ENCODE results near the gene PCMTD2.
"Not testable (repeated sequence)": the region's sequence is repeated elsewhere in the genome, so short reads cannot be mapped to it uniquely, and the experiment has no call there.

Gene PCMTD2

DNA sequence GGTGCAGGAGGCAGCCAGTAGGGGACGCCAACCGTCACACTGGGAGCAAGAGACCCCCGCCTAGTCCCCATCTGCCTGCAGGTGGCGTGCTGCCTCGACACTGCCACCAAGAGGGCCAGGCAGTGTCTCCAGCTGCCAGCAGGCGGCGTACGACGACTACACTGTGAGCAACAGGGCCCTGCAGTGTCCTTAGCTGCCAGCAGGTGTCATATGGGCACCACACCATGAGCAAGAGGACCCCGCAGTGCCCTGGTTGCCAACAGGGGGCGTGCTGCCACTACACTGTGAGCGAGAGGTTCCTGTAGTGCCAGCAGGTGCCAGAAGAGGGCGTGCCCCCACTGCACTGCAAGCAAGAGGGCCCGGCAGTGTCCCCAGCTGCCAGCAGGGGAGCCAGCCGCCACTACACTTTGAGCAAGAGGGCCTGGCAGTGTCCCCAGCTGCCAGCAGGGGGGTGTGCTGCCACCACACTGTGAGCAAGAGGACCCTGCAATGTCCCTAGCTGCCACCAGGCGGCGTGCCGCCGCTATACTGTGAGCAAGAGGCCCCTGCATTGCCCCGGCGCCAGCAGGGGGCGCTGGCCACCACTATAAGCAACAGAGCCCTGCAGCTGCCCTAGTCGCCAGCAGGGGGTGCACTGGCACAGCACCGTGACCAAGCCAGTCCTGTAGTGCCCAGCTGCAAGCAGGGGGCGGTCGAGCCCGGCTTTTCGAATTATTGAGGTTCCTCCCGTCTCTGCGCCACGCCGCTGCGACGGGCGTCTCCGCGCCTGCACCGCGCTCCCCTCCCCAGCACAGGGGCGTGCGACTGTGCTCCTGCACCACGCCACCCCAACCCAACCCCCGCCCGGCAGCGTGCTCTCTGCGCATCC, 30.3 kb downstream of the PCMTD2 start:
- TF ChIP-seq, protein P1, sequence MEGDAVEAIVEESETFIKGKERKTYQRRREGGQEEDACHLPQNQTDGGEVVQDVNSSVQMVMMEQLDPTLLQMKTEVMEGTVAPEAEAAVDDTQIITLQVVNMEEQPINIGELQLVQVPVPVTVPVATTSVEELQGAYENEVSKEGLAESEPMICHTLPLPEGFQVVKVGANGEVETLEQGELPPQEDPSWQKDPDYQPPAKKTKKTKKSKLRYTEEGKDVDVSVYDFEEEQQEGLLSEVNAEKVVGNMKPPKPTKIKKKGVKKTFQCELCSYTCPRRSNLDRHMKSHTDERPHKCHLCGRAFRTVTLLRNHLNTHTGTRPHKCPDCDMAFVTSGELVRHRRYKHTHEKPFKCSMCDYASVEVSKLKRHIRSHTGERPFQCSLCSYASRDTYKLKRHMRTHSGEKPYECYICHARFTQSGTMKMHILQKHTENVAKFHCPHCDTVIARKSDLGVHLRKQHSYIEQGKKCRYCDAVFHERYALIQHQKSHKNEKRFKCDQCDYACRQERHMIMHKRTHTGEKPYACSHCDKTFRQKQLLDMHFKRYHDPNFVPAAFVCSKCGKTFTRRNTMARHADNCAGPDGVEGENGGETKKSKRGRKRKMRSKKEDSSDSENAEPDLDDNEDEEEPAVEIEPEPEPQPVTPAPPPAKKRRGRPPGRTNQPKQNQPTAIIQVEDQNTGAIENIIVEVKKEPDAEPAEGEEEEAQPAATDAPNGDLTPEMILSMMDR (conservative IDR thresholded peaks at IDR 0.05; ENCODE audit: low read depth, low read length) = peak; percentile 73
- DNase-seq (ENCODE audit: low read depth) = peak; percentile 69
- not testable (repeated sequence) for H3K4me3 ChIP-seq (ENCODE audit: low read depth, low read length)

DNA sequence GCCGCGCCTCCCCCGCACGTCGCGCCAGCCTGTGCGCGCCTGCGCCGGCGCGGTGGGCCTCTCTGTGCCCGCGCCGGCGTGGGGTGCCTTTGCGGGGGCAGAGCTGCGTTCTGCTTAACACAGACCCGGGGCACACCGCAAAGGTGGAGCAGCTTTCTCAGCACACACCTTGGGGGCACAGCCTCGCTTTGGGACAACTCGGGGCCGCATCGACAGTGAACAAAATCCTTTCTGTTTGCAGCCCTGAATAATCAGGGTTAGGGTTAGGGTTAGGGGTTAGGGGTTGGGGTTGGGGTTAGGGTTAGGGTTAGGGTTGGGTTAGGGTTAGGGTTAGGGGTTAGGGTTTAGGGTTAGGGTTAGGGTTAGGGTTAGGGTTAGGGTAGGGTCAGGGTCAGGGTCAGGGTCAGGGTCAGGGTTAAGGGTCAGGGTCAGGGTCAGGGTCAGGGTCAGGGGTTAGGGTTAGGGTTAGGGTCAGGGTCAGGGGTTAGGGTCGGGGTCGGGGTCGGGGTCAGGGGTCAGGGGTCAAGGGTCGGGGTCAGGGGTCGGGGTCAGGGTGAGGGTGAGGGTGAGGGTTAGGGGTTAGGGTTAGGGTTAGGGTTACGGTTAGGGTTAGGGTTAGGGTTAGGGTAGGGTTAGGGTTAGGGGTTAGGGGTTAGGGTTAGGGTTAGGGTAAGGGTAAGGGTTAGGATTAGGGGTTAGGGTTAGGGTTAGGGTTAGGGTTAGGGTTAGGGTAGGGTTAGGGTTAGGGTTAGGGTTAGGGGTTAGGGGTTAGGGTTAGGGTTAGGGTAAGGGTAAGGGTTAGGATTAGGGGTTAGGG, 31.1 kb downstream of the PCMTD2 start:
- H3K4me3 ChIP-seq (ENCODE audit: low read depth, low read length) = not testable (repeated sequence)
- DNase-seq (ENCODE audit: low read depth) = peak; percentile 11

GRCh38 chr20:64287264-64287590, 31.7 kb downstream of the PCMTD2 start:
- not testable (repeated sequence) for H3K4me3 ChIP-seq (ENCODE audit: low read depth, low read length); DNase-seq (ENCODE audit: low read depth)

DNA sequence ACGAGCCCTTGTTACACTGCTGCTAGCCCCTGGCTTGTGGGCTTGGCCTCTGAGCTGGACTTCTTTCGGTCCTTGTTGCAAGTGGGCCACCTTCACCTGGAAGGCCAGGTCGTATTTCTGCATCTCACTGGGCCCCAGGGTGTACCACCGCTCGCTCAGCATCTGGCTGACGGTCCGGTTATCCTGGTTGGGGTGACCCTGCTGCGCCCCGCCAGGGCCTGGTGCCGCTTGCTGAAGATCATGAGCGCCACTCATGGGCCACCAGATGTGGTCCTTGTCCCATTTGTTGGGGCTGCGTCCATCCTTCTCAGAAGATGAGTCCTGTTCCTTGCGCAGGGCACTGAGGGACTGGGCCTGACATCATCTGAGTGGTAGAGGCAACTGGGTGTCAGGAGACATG, 36.6 kb downstream of the PCMTD2 start:
- DNase-seq (ENCODE audit: low read depth); H3K4me3 ChIP-seq (ENCODE audit: low read depth, low read length): not testable (repeated sequence)

GRCh38 chr20:64303086-64303485, 47.5 kb downstream of the PCMTD2 start:
- not testable (repeated sequence) for DNase-seq (ENCODE audit: low read depth); H3K4me3 ChIP-seq (ENCODE audit: low read depth, low read length)

- DNase-seq (ENCODE audit: low read depth); H3K4me3 ChIP-seq (ENCODE audit: low read depth, low read length): not testable (repeated sequence)
These were observed 58.2 kb downstream of the PCMTD2 start for GRCh38 chr20:64313761-64314160.

DNA sequence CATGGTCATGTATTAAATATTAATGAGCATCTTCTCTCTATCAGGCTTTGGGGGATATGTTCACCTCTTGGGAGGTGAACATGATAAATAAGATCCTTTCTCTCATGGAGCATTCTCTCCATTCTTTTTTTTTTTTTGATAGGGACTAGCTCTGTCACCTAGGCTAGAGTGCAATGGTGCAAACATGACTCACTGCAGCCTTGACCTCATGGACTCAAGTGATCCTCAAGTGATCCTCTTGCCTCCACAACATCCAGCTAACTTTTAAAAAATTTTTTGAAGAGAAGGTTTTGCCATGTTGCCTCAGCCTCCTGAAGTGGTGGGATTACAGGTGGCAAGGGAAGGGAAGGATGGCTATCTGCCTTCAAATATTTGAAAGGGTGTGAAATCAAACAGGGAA, 59.8 kb downstream of the PCMTD2 start:
- not testable (repeated sequence) for H3K4me3 ChIP-seq (ENCODE audit: low read depth, low read length); DNase-seq (ENCODE audit: low read depth)

GRCh38 chr20:64315884-64316283, 60.3 kb downstream of the PCMTD2 start:
- DNase-seq (ENCODE audit: low read depth); H3K4me3 ChIP-seq (ENCODE audit: low read depth, low read length): not testable (repeated sequence)

DNA sequence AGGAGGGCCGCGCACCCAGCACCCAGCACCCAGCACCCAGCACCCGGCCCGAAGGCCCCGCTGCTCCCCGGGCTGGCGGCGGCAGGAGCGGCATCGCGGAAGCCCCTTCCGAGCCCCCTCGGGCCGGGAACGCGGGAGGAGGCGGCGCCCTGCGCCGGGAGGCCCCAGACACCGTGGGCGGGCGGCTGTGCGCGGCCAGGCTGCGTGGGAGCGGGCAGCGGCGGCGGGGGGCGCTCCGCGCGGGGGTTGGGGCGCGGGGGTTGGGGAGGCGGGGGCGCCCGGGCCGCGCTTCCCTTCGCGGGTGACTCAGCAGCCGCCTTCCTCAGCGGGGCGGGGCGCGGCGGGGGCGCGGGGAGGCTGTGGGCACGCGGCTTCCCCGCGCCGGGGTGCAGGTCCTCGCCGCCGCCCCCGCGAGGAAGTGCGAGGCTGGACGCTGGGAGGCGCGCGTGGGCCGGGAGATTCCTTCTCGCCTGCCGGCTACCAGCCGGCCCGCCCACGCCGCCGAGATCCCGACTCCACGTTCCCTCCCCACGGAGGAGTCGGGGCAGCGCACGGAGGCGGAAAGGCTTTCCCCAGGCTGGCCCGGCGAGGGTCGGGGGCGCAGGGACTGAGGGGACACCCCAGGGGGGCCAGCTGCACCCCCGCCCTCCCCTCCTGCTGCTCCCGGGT, 61.0 kb downstream of the PCMTD2 start:
- H3K4me3 ChIP-seq (ENCODE audit: low read depth, low read length) = not testable (repeated sequence)
- DNase-seq (ENCODE audit: low read depth) = peak; percentile 6

DNA sequence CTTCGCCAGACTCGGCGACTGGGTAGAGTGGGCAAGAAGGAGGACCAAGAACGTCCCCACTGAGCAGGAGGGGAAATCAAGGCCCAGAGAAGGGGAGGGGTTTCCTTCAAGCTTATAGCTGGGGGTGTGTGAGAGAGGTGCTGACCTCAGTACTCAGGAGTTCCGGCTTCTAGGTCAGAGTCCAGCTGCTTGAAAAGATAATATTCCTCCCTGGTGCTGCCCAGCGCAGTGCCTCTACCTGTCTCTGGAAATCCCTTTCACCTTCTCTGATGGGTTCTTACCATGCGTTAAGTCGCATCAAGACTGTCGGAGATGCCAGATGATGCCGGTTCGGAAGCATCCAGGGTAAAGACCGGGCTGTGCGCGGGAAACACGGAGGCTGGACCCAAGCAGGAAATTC, 61.8 kb downstream of the PCMTD2 start:
- H3K4me3 ChIP-seq (ENCODE audit: low read depth, low read length); DNase-seq (ENCODE audit: low read depth): not testable (repeated sequence)

DNA sequence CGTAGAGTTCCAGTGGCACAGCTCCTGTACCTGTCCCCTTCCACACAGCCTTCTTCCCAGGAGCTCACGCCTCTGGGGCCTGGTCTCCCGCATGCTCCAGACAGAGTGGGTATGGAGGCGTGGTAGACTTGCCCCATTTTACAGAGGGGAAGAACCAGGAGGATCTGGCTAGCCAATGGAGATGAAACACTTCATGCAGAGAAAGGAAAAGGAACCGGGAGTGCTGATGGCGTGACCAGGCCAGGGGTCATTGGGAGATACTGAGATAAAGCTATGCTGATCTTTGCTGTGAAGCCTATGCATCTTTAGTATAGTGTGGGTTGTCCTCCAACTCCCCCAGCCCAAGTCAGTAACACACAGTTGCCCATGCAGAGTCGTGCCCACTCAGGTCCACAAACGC, 62.5 kb downstream of the PCMTD2 start:
- DNase-seq (ENCODE audit: low read depth) = not testable (repeated sequence)

GRCh38 chr20:64322031-64322789, 66.7 kb downstream of the PCMTD2 start:
- H3K4me3 ChIP-seq (ENCODE audit: low read depth, low read length); DNase-seq (ENCODE audit: low read depth): not testable (repeated sequence)

More for the DNA sequence above, 62.5 kb downstream of the PCMTD2 start:
- not testable (repeated sequence) for H3K4me3 ChIP-seq (ENCODE audit: low read depth, low read length)
